Thyroid gland (tissue), 4 donors: ENCODE results near the gene TTC3. TPM values are rescaled to one million over a fixed set of nuclear protein-coding genes. Genes with fewer than 3 reads are reported as not detected.

Experiments
- DNase-seq, 2 donors: peaks; one replicate each; pipeline ENCODE4 v3.0.0-alpha.2; 2019
- H3K27ac ChIP-seq, 3 donors: fragments of 200-600 bp; sonication (generic); 1 replicate in 2 of 3; 2 replicates in 1 of 3; pipeline ENCODE4 v1.5.1; 2016 to 2019; ENCODE audit warnings: mild to moderate bottlenecking in 1 of 3, moderate library complexity in 1 of 3
- H3K27me3 ChIP-seq: fragments of 200-600 bp; sonication (generic); one replicate; pipeline ENCODE4 v1.5.1; 2019
- H3K36me3 ChIP-seq, 2 donors: fragments of 200-600 bp; sonication (generic); one replicate each; pipeline ENCODE4 v1.5.1; 2016 to 2019
- H3K4me1 ChIP-seq, 2 donors: fragments of 200-600 bp; sonication (generic); one replicate each; pipeline ENCODE4 v1.5.1; 2017 to 2019
- H3K4me3 ChIP-seq, 3 donors: fragments of 200-600 bp; sonication (generic); replicated peaks in 1 of 3; 1 replicate in 2 of 3; 2 replicates in 1 of 3; pipeline ENCODE4 v1.5.1; 2016; ENCODE audit warnings: mild to moderate bottlenecking in 1 of 3
- H3K9me3 ChIP-seq: fragments of 200-600 bp; sonication (generic); one replicate; pipeline ENCODE4 v1.5.1; 2017
- POLR2A ChIP-seq, 2 donors: fragments of 450-650 bp; IDR thresholded peaks; one replicate each; pipeline ENCODE4 v1.6.1; 2017; ENCODE audit warnings: antibody characterized with exemption in 2 of 2, mild to moderate bottlenecking in 2 of 2, moderate library complexity in 1 of 2
- WGBS, 2 donors: methylation state at CpG; one replicate each; pipeline ENCODE4 v1.1.5; 2017; 5-methylcytosine and 5-hydroxymethylcytosine counted together
- intact Hi-C: fragments of 100-400 bp; cut with DNase I; formaldehyde crosslinking; loops from one replicate; pipeline ENCODE4 v1.15.1; 2023
- small RNA-seq: library from RNA; depleted of rRNA; stranded (forward); fragments of <200 nt; gene quantifications from one replicate; pipeline ENCODE3, GENCODE V24; 2016
- total RNA-seq, 4 donors: library from RNA; depleted of rRNA; stranded (reverse); fragments of >200 nt; gene quantifications; one replicate each; pipeline ENCODE4 v1.2.3, GENCODE V29; 2016
- TF ChIP-seq, protein P1 (sequence below), 6 experiments: fragments of 200-600 bp in 3 of 6; fragments of 450-650 bp in 3 of 6; sonication (generic) in 3 of 6; IDR thresholded peaks; one replicate each; pipeline ENCODE4 v1.5.1; 2016 to 2019; ENCODE audit warnings: antibody characterized with exemption in 6 of 6, mild to moderate bottlenecking in 2 of 6, inconsistent platforms in 1 of 6, moderate library complexity in 1 of 6

The TTC3 gene
- total RNA-seq, 4 donors from 2014 or later: 206 to 286 (median 251) TPM

DNA sequence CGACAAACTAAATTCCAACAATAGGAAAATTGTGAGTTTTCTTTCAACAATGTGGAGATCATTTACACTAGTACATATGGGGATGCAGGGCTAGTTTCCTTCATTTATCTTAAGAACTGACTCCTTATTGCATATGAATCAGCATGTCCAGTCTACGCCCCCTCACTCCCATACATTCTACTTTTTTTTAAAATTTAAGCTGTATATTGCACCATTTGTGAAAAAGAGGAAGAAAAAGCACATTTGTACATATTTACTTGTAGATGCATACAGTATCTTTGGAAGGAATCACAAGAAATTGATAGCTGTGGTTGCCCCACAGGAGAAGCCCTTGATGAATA lies 178.2 kb downstream of the TTC3 start:
- no peak for DNase-seq
- Histone ChIP-seq H3K9me3 (no peaks in the 10 kb centered on the region), H3K27me3 (no peaks in the 10 kb centered on the region), H3K4me3 (no peak overlapping the region), H3K4me1 (no peaks in the 10 kb centered on the region), H3K36me3 (no peaks in the 10 kb centered on the region), H3K27ac (no peak overlapping the region)
- no peak for TF ChIP-seq POLR2A (IDR thresholded peaks at IDR 0.05)
- TF ChIP-seq, protein P1, sequence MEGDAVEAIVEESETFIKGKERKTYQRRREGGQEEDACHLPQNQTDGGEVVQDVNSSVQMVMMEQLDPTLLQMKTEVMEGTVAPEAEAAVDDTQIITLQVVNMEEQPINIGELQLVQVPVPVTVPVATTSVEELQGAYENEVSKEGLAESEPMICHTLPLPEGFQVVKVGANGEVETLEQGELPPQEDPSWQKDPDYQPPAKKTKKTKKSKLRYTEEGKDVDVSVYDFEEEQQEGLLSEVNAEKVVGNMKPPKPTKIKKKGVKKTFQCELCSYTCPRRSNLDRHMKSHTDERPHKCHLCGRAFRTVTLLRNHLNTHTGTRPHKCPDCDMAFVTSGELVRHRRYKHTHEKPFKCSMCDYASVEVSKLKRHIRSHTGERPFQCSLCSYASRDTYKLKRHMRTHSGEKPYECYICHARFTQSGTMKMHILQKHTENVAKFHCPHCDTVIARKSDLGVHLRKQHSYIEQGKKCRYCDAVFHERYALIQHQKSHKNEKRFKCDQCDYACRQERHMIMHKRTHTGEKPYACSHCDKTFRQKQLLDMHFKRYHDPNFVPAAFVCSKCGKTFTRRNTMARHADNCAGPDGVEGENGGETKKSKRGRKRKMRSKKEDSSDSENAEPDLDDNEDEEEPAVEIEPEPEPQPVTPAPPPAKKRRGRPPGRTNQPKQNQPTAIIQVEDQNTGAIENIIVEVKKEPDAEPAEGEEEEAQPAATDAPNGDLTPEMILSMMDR (IDR thresholded peaks at IDR 0.05): no peak
- intact Hi-C loops: no loop called here
- WGBS, 2 donors: 89 to 91% methylated on average over 2 of the region's 2 CpGs

Small RNA genes within 50 kb of the gene (small RNA-seq; reads per million reads assigned to genes)
- gene RN7SL678P (not detected), gene RNU6-696P (not detected)

Other genes with a start within 250 kb of the TTC3 start
- 10 to 100 TPM; 34.2 to 70.7 (median 43.4) TPM for gene HLCS, start 106.6 kb upstream of the TTC3 start, total RNA-seq
- gene RIPPLY3, start 66.6 kb upstream of the TTC3 start, total RNA-seq: not detected
- gene PIGP, start 183 bp upstream of the TTC3 start, total RNA-seq: 10 to 100 TPM; 14.7 to 27.0 (median 23.3) TPM
- gene VPS26C, start 194.1 kb downstream of the TTC3 start, total RNA-seq: 10 to 100 TPM; 44.8 to 76.2 (median 62.0) TPM